ENCODE measurements around the gene CEP68. TPM values are rescaled to one million over a fixed set of nuclear protein-coding genes. Genes with fewer than 3 reads are reported as not detected.

CEP68 gene
- total and polyA plus RNA-seq, 2 experiments from 2014 or later: 7.3 to 7.9 TPM

DNA sequence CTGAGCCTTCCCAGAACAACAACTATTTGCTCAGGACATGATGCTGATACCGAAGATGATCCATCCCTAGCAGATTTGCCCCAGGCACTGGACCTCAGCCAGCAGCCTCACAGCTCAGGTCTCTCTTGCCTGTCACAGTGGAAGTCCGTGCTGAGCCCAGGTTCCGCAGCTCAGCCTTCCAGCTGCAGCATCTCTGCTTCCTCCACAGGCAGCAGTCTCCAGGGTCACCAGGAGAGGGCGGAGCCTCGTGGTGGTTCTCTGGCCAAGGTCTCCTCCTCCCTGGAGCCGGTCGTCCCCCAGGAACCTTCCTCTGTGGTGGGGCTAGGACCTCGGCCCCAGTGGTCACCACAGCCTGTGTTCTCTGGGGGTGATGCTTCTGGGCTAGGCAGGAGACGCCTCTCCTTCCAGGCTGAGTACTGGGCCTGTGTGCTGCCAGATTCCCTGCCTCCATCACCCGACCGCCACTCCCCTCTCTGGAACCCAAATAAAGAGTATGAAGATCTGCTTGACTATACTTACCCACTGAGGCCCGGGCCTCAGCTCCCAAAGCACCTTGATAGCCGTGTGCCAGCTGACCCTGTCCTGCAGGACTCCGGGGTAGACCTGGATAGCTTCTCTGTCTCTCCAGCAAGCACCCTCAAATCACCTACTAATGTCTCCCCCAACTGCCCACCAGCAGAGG lies 15.4 kb downstream of the CEP68 start:
- H3K9me3 ChIP-seq (ENCODE audit: low read depth): no peaks in the 10 kb centered on the region
- peaks cover 23% of the 10 kb centered on the region for H3K4me1 ChIP-seq (ENCODE audit: insufficient read depth)
- peaks cover 44% of the 10 kb centered on the region for H3F3A ChIP-seq (ENCODE audit: insufficient read depth)
- DNase-seq: peak; percentile 46
- H3K36me3 ChIP-seq (ENCODE audit: low read depth): peaks cover 5% of the 10 kb centered on the region; the same call in 1 of the 2 replicates
- no peaks in the 10 kb centered on the region for H3K9me2 ChIP-seq (ENCODE audit: insufficient read depth)
- H3K79me2 ChIP-seq (ENCODE audit: insufficient read depth): peaks cover 36% of the 10 kb centered on the region
- no peaks in the 10 kb centered on the region for H4K20me1 ChIP-seq (ENCODE audit: insufficient read depth)
- H3K27ac ChIP-seq: peak overlapping the region; percentile 77; the same call in 1 of the 2 replicates
- in situ Hi-C loops (cut with MboI): loop anchor here (25.0 kb wide), 1 partner anchor 491 kb away; no protein-coding TSS in a partner anchor
- 79 to 81% methylated on average over 14 of the region's 14 CpGs for WGBS, 2 experiments (ENCODE audit: low coverage in 1 of 2, low lambda C conversion rate in 2 of 2, missing lambda C conversion rate in 2 of 2)
- H3K9ac ChIP-seq: peak overlapping the region; percentile 46; the same call in 1 of the 2 replicates
- H3K4me3 ChIP-seq: no peak overlapping the region
- H3K27me3 ChIP-seq (replicated peaks; ENCODE audit: insufficient read depth): no peaks in the 10 kb centered on the region
- no peak overlapping the region for H2AFZ ChIP-seq
- TF ChIP-seq EZH2phosphoT487 (IDR thresholded peaks at IDR 0.05; ENCODE audit: insufficient read depth, low read depth) (no peak), EZH2 (IDR thresholded peaks at IDR 0.05; ENCODE audit: insufficient read depth, poor library complexity, severe bottlenecking) (no peak)
- no peak overlapping the region for H3K4me2 ChIP-seq (ENCODE audit: unreplicated experiment)

DNA sequence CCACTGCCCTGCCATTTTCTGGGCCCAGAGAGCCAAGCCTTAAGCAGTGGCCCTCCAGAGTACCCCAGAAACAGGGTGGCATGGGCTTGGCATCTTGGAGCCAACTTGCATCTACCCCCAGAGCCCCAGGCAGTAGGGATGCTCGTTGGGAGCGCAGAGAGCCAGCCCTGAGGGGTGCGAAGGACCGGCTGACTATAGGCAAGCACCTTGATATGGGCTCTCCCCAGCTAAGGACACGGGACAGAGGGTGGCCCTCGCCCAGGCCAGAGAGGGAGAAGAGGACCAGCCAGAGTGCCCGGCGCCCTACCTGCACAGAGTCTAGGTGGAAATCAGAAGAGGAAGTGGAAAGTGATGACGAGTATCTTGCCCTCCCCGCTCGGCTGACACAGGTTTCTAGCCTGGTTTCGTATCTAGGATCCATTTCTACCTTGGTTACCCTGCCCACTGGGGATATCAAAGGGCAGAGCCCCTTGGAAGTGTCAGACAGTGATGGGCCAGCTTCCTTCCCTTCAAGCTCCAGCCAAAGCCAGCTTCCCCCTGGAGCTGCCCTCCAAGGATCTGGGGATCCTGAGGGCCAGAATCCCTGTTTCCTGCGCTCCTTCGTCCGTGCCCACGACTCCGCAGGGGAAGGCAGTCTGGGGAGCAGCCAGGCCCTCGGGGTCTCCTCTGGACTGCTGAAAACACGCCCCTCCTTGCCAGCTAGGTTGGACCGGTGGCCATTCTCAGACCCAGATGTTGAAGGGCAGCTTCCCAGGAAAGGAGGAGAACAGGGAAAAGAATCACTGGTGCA lies 16.2 kb downstream of the CEP68 start:
- H3K4me1 ChIP-seq (ENCODE audit: insufficient read depth): peaks cover 31% of the 10 kb centered on the region
- H3K9ac ChIP-seq: no peak overlapping the region
- no peak for DNase-seq
- TF ChIP-seq EZH2 (IDR thresholded peaks at IDR 0.05; ENCODE audit: insufficient read depth, poor library complexity, severe bottlenecking) (no peak), EZH2phosphoT487 (IDR thresholded peaks at IDR 0.05; ENCODE audit: insufficient read depth, low read depth) (no peak)
- no peaks in the 10 kb centered on the region for H3K9me2 ChIP-seq (ENCODE audit: insufficient read depth)
- H3K9me3 ChIP-seq (ENCODE audit: low read depth): no peaks in the 10 kb centered on the region
- 88 to 91% methylated on average over 19 to 20 of the region's 20 CpGs for WGBS, 2 experiments (ENCODE audit: low coverage in 1 of 2, low lambda C conversion rate in 2 of 2, missing lambda C conversion rate in 2 of 2)
- H3K79me2 ChIP-seq (ENCODE audit: insufficient read depth): peaks cover 32% of the 10 kb centered on the region
- no peak overlapping the region for H3K4me3 ChIP-seq
- no peak overlapping the region for H3K4me2 ChIP-seq (ENCODE audit: unreplicated experiment)
- H2AFZ ChIP-seq: no peak overlapping the region
- H3K27me3 ChIP-seq (replicated peaks; ENCODE audit: insufficient read depth): no peaks in the 10 kb centered on the region
- peaks cover 48% of the 10 kb centered on the region for H3F3A ChIP-seq (ENCODE audit: insufficient read depth)
- no peak overlapping the region for H3K27ac ChIP-seq
- H4K20me1 ChIP-seq (ENCODE audit: insufficient read depth): no peaks in the 10 kb centered on the region
- H3K36me3 ChIP-seq (ENCODE audit: low read depth): peaks cover 5% of the 10 kb centered on the region; the same call in 1 of the 2 replicates
- in situ Hi-C loops (cut with MboI): loop anchor here (25.0 kb wide), 1 partner anchor 490 kb away; no protein-coding TSS in a partner anchor

- no peaks in the 10 kb centered on the region for H3K9me3 ChIP-seq (ENCODE audit: low read depth)
- H3K27me3 ChIP-seq (replicated peaks; ENCODE audit: insufficient read depth): no peaks in the 10 kb centered on the region
- H3K9me2 ChIP-seq (ENCODE audit: insufficient read depth): no peaks in the 10 kb centered on the region
- peaks cover 64% of the 10 kb centered on the region for H3F3A ChIP-seq (ENCODE audit: insufficient read depth)
- 66 to 69% methylated on average over 12 of the region's 12 CpGs for WGBS, 2 experiments (ENCODE audit: low coverage in 1 of 2, low lambda C conversion rate in 2 of 2, missing lambda C conversion rate in 2 of 2)
- peaks cover 31% of the 10 kb centered on the region for H3K4me1 ChIP-seq (ENCODE audit: insufficient read depth)
- H3K27ac ChIP-seq: no peak overlapping the region
- no peak overlapping the region for H3K9ac ChIP-seq
- TF ChIP-seq EZH2 (IDR thresholded peaks at IDR 0.05; ENCODE audit: insufficient read depth, poor library complexity, severe bottlenecking) (no peak), EZH2phosphoT487 (IDR thresholded peaks at IDR 0.05; ENCODE audit: insufficient read depth, low read depth) (no peak)
- H3K4me3 ChIP-seq: no peak overlapping the region
- H4K20me1 ChIP-seq (ENCODE audit: insufficient read depth): no peaks in the 10 kb centered on the region
- no peak overlapping the region for H3K4me2 ChIP-seq (ENCODE audit: unreplicated experiment)
- in situ Hi-C loops (cut with MboI): loop anchor here (25.0 kb wide), 1 partner anchor 488 kb away; no protein-coding TSS in a partner anchor
- H2AFZ ChIP-seq: no peak overlapping the region
- DNase-seq: no peak
- H3K36me3 ChIP-seq (ENCODE audit: low read depth): peaks cover 15% of the 10 kb centered on the region
- H3K79me2 ChIP-seq (ENCODE audit: insufficient read depth): peaks cover 30% of the 10 kb centered on the region
These were observed 17.8 kb downstream of the CEP68 start for GRCh38 chr2:65073879-65074565.

DNA sequence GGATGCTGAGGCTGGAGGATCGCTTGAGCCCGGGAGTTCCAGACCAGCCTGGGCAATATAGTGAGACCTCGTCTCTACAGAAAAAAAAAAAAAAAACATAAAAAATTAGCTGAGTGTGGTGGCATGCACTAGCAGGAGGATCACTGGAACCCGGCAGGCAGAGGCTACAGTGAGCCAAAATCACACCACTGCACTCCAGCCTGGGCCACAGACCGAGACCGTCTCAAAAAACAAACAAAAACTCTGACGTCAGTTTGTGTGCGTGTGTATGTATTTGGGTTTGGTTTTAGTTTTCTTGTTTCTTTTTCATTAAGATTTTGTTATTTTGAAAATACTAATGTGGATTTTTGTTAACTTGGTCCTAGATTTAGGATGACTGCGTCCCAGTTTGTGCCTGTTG lies 19.0 kb downstream of the CEP68 start:
- Histone ChIP-seq H3K9me2 (ENCODE audit: insufficient read depth) (no peaks in the 10 kb centered on the region), H3K4me1 (ENCODE audit: insufficient read depth) (peaks cover 27% of the 10 kb centered on the region), H3K36me3 (ENCODE audit: low read depth) (peaks cover 23% of the 10 kb centered on the region), H3K27me3 (replicated peaks; ENCODE audit: insufficient read depth) (no peaks in the 10 kb centered on the region), H4K20me1 (ENCODE audit: insufficient read depth) (no peaks in the 10 kb centered on the region), H3F3A (ENCODE audit: insufficient read depth) (peaks cover 62% of the 10 kb centered on the region), H3K79me2 (ENCODE audit: insufficient read depth) (peaks cover 30% of the 10 kb centered on the region), H3K27ac (peak overlapping the region; percentile 39; the same call in 1 of the 2 replicates), H3K9ac (no peak overlapping the region), H3K4me3 (no peak overlapping the region), H3K9me3 (ENCODE audit: low read depth) (no peaks in the 10 kb centered on the region), H2AFZ (no peak overlapping the region), H3K4me2 (ENCODE audit: unreplicated experiment) (no peak overlapping the region)
- in situ Hi-C loops (cut with MboI): no loop called here
- DNase-seq: no peak
- TF ChIP-seq EZH2 (IDR thresholded peaks at IDR 0.05; ENCODE audit: insufficient read depth, poor library complexity, severe bottlenecking) (no peak), EZH2phosphoT487 (IDR thresholded peaks at IDR 0.05; ENCODE audit: insufficient read depth, low read depth) (no peak)
- 55 to 65% methylated on average over 9 of the region's 9 CpGs for WGBS, 2 experiments (ENCODE audit: low coverage in 1 of 2, low lambda C conversion rate in 2 of 2, missing lambda C conversion rate in 2 of 2)
